Activated naive CD4-positive, alpha-beta T cell treated with anti-CD3 and anti-CD28 coated beads, Interleukin-2, amount 10 ng/mL, durations not matched to agents 7 days and 5 days (primary cell): ENCODE data around the gene LY6G6D.

Source experiments
- CTCF ChIA-PET: fragments of 350-600 bp; sonication (Branson Sonifier 250); formaldehyde crosslinking; loops from one replicate; lab custom pipeline; 2021; ENCODE audit warnings: antibody characterized with exemption; lab: Charles Lee
- DNase-seq: peaks from one replicate; pipeline ENCODE4 v3.0.0-alpha.2; 2020
- H3K27ac Mint-ChIP-seq: one replicate; pipeline ENCODE4 v1.8.0; 2021; ENCODE audit warnings: mild to moderate bottlenecking, moderate library complexity, mixed read lengths
- H3K27me3 Mint-ChIP-seq: one replicate; pipeline ENCODE4 v1.8.0; 2021; ENCODE audit warnings: mild to moderate bottlenecking, mixed read lengths
- H3K36me3 Mint-ChIP-seq: one replicate; pipeline ENCODE4 v1.8.0; 2021; ENCODE audit warnings: mixed read lengths
- H3K4me1 Mint-ChIP-seq: one replicate; pipeline ENCODE4 v1.8.0; 2021; ENCODE audit warnings: mixed read lengths
- H3K4me3 Mint-ChIP-seq: one replicate; pipeline ENCODE4 v1.8.0; 2021; ENCODE audit warnings: mild to moderate bottlenecking, moderate library complexity, mixed read lengths
- H3K9me3 Mint-ChIP-seq: one replicate; pipeline ENCODE4 v1.8.0; 2021; ENCODE audit warnings: mixed read lengths

LY6G6D gene

GRCh38 chr6:31687860-31688693 lies 27.1 kb upstream of the LY6G6D start:
- no peak for DNase-seq
- CTCF ChIA-PET = interaction anchor here (0.9 kb wide), 1 partner anchor 103 kb away, joined by 3 read pairs; no protein-coding TSS in a partner anchor
- Mint-ChIP-seq H3K36me3 (peaks cover 45% of the 10 kb centered on the region), H3K9me3 (no peaks in the 10 kb centered on the region), H3K4me3 (no peak overlapping the region), H3K4me1 (peaks cover 7% of the 10 kb centered on the region), H3K27me3 (no peaks in the 10 kb centered on the region), H3K27ac (no peak overlapping the region)

- no peak overlapping the region for H3K4me3 Mint-ChIP-seq
- H3K27me3 Mint-ChIP-seq = no peaks in the 10 kb centered on the region
- no peak overlapping the region for H3K27ac Mint-ChIP-seq
- CTCF ChIA-PET = interaction anchor here (0.9 to 2.2 kb wide), 2 partner anchors 81 to 199 kb away, joined by 4 to 8 read pairs; no protein-coding TSS in a partner anchor
- no peaks in the 10 kb centered on the region for H3K9me3 Mint-ChIP-seq
- peak; percentile 33 for DNase-seq
- peaks cover 47% of the 10 kb centered on the region for H3K36me3 Mint-ChIP-seq
- peaks cover 4% of the 10 kb centered on the region for H3K4me1 Mint-ChIP-seq
Observed at GRCh38 chr6:31689249-31690110, 25.7 kb upstream of the LY6G6D start.

GRCh38 chr6:31690231-31691077 lies 24.7 kb upstream of the LY6G6D start:
- Mint-ChIP-seq H3K36me3 (peaks cover 48% of the 10 kb centered on the region), H3K27ac (no peak overlapping the region), H3K4me3 (no peak overlapping the region), H3K4me1 (peaks cover 4% of the 10 kb centered on the region), H3K9me3 (no peaks in the 10 kb centered on the region), H3K27me3 (no peaks in the 10 kb centered on the region)
- CTCF ChIA-PET = interaction anchor here (1.0 to 2.2 kb wide), 3 partner anchors 10 to 80 kb away, joined by 3 to 8 read pairs (median 3); no protein-coding TSS in a partner anchor
- DNase-seq = no peak

- Mint-ChIP-seq H3K9me3 (no peaks in the 10 kb centered on the region), H3K36me3 (peaks cover 43% of the 10 kb centered on the region), H3K27ac (no peak overlapping the region), H3K4me3 (no peak overlapping the region), H3K4me1 (peaks cover 4% of the 10 kb centered on the region), H3K27me3 (no peaks in the 10 kb centered on the region)
- CTCF ChIA-PET = interaction anchor here (1.0 to 2.2 kb wide), 3 partner anchors 11 to 79 kb away, joined by 3 to 8 read pairs (median 3); no protein-coding TSS in a partner anchor
- no peak for DNase-seq
Observed at GRCh38 chr6:31691078-31691463, 24.1 kb upstream of the LY6G6D start.

GRCh38 chr6:31691564-31692108 lies 23.5 kb upstream of the LY6G6D start:
- H3K4me1 Mint-ChIP-seq = peaks cover 4% of the 10 kb centered on the region
- H3K9me3 Mint-ChIP-seq = no peaks in the 10 kb centered on the region
- DNase-seq = no peak
- no peaks in the 10 kb centered on the region for H3K27me3 Mint-ChIP-seq
- CTCF ChIA-PET = interaction anchor here (1.7 kb wide), 1 partner anchor 12 kb away, joined by 3 read pairs; no protein-coding TSS in a partner anchor
- no peak overlapping the region for H3K4me3 Mint-ChIP-seq
- H3K27ac Mint-ChIP-seq = no peak overlapping the region
- H3K36me3 Mint-ChIP-seq = peaks cover 41% of the 10 kb centered on the region

GRCh38 chr6:31692353-31692752 lies 22.8 kb upstream of the LY6G6D start:
- Mint-ChIP-seq H3K9me3 (no peaks in the 10 kb centered on the region), H3K4me1 (peaks cover 6% of the 10 kb centered on the region), H3K27me3 (no peaks in the 10 kb centered on the region), H3K4me3 (no peak overlapping the region), H3K36me3 (peaks cover 43% of the 10 kb centered on the region), H3K27ac (no peak overlapping the region)
- CTCF ChIA-PET = no interaction called here
- DNase-seq = no peak

GRCh38 chr6:31692886-31693285 lies 22.3 kb upstream of the LY6G6D start:
- CTCF ChIA-PET = no interaction called here
- no peak overlapping the region for H3K27ac Mint-ChIP-seq
- H3K4me1 Mint-ChIP-seq = peaks cover 11% of the 10 kb centered on the region
- no peaks in the 10 kb centered on the region for H3K9me3 Mint-ChIP-seq
- no peak overlapping the region for H3K4me3 Mint-ChIP-seq
- DNase-seq = no peak
- peaks cover 43% of the 10 kb centered on the region for H3K36me3 Mint-ChIP-seq
- no peaks in the 10 kb centered on the region for H3K27me3 Mint-ChIP-seq

GRCh38 chr6:31693535-31693934 lies 21.6 kb upstream of the LY6G6D start:
- CTCF ChIA-PET = interaction anchor here (0.6 kb wide), 1 partner anchor 76 kb away, joined by 3 read pairs; no protein-coding TSS in a partner anchor
- no peaks in the 10 kb centered on the region for H3K9me3 Mint-ChIP-seq
- peaks cover 13% of the 10 kb centered on the region for H3K4me1 Mint-ChIP-seq
- no peak for DNase-seq
- no peak overlapping the region for H3K27ac Mint-ChIP-seq
- no peak overlapping the region for H3K4me3 Mint-ChIP-seq
- peaks cover 44% of the 10 kb centered on the region for H3K36me3 Mint-ChIP-seq
- H3K27me3 Mint-ChIP-seq = no peaks in the 10 kb centered on the region

GRCh38 chr6:31697555-31697954 lies 17.6 kb upstream of the LY6G6D start:
- peak overlapping the region; percentile 17 for H3K27ac Mint-ChIP-seq
- H3K4me1 Mint-ChIP-seq = peaks cover 36% of the 10 kb centered on the region
- H3K36me3 Mint-ChIP-seq = peaks cover 43% of the 10 kb centered on the region
- no peaks in the 10 kb centered on the region for H3K9me3 Mint-ChIP-seq
- CTCF ChIA-PET = no interaction called here
- H3K27me3 Mint-ChIP-seq = no peaks in the 10 kb centered on the region
- H3K4me3 Mint-ChIP-seq = no peak overlapping the region
- DNase-seq = no peak

- H3K27ac Mint-ChIP-seq = peak overlapping the region; percentile 22
Observed at GRCh38 chr6:31700740-31701401, 14.3 kb upstream of the LY6G6D start.

GRCh38 chr6:31701666-31702404 lies 13.3 kb upstream of the LY6G6D start:
- Mint-ChIP-seq H3K9me3 (no peaks in the 10 kb centered on the region), H3K27ac (peak overlapping the region; percentile 98), H3K36me3 (peaks cover 26% of the 10 kb centered on the region), H3K4me1 (peaks cover 43% of the 10 kb centered on the region), H3K27me3 (peaks cover 7% of the 10 kb centered on the region), H3K4me3 (peak overlapping the region; percentile 96)
- CTCF ChIA-PET = interaction anchor here (1.7 kb wide), 1 partner anchor 68 kb away, joined by 5 read pairs; no protein-coding TSS in a partner anchor
- peak; percentile 27 for DNase-seq

More at GRCh38 chr6:31700740-31701401, 14.3 kb upstream of the LY6G6D start:
- DNase-seq = no peak
- H3K9me3 Mint-ChIP-seq = no peaks in the 10 kb centered on the region
- no peaks in the 10 kb centered on the region for H3K27me3 Mint-ChIP-seq
- peak overlapping the region; percentile 96 for H3K4me3 Mint-ChIP-seq
- CTCF ChIA-PET = no interaction called here
- peaks cover 28% of the 10 kb centered on the region for H3K36me3 Mint-ChIP-seq
- H3K4me1 Mint-ChIP-seq = peaks cover 43% of the 10 kb centered on the region

GRCh38 chr6:31702405-31702818 lies 12.7 kb upstream of the LY6G6D start:
- Mint-ChIP-seq H3K4me1 (peaks cover 41% of the 10 kb centered on the region), H3K27ac (peak overlapping the region; percentile 98), H3K36me3 (peaks cover 22% of the 10 kb centered on the region), H3K9me3 (no peaks in the 10 kb centered on the region), H3K27me3 (peaks cover 13% of the 10 kb centered on the region), H3K4me3 (peak overlapping the region; percentile 96)
- CTCF ChIA-PET = interaction anchor here (1.4 to 1.7 kb wide), 2 partner anchors 24 to 67 kb away, joined by 5 read pairs; no protein-coding TSS in a partner anchor
- no peak for DNase-seq
